K562 (cell line): ENCODE measurements around the gene WDR31. TPM values are rescaled to one million over a fixed set of nuclear protein-coding genes. Genes with fewer than 3 reads are reported as not detected.

Experiments
- BCOR ChIP-seq: fragments of 450-650 bp; IDR thresholded peaks from 2 replicates; pipeline ENCODE4 v1.6.1; 2016
- IRF2 ChIP-seq: sonication (generic); formaldehyde crosslinking; IDR thresholded peaks from 2 replicates; pipeline ENCODE4 v1.8.1; 2022; ENCODE audit warnings: mild to moderate bottlenecking, missing genetic modification reagents
- KDM2B ChIP-seq: fragments of 250-450 bp; sonication (Bioruptor Pico); IDR thresholded peaks from 2 replicates; pipeline ENCODE4 v1.8.0; 2021; ENCODE audit warnings: mild to moderate bottlenecking, moderate library complexity
- LEF1 ChIP-seq: fragments of 450-650 bp; IDR thresholded peaks from 2 replicates; pipeline ENCODE4 v1.6.1; 2016; ENCODE audit warnings: mild to moderate bottlenecking
- MAZ ChIP-seq, 2 experiments: fragments of 450-650 bp in 1 of 2; sonication (generic) in 1 of 2; formaldehyde crosslinking; IDR thresholded peaks in 1 of 2; conservative IDR thresholded peaks in 1 of 2; 2 replicates each; pipeline versions ENCODE4 v1.4.0 to v1.5.0; 2020; ENCODE audit warnings: mild to moderate bottlenecking in 1 of 2, missing genetic modification reagents in 1 of 2
- ZNF778 ChIP-seq: fragments of 450-650 bp; formaldehyde crosslinking; IDR thresholded peaks from 2 replicates; pipeline ENCODE4 v1.4.0; 2020; ENCODE audit warnings: mild to moderate bottlenecking, moderate library complexity
- polyA plus RNA-seq, 8 experiments: library from polyadenylated mRNA; depleted of rRNA in 4 of 8; stranded (reverse) in 5 of 8; unstranded in 3 of 8; fragments of >200 nt; fragmentation: Nextera tagmentation in 2 of 8; fragmentation: Illumina TruSeq in 1 of 8; extraction: Ambion mirVana in 2 of 8; extraction: Trizol in 1 of 8; gene quantifications; 2 replicates each; pipeline versions ENCODE4 v1.2.1 to v1.2.3, GENCODE V29; 2011 to 2014; ENCODE audit warnings: inconsistent platforms in 1 of 8, missing spikeins in 1 of 8
- total RNA-seq, 7 experiments: library from RNA; depleted of rRNA in 6 of 7; stranded (reverse); fragments of >200 nt in 6 of 7; fragmentation: Illumina TruSeq in 2 of 7; extraction: Trizol in 2 of 7; gene quantifications; 2 replicates each; pipeline versions ENCODE4 v1.2.1 to v1.2.3, GENCODE V29; 2011 to 2021; ENCODE audit warnings: low replicate concordance in 1 of 7
- TF ChIP-seq, protein P1 (sequence below): sonication (generic); formaldehyde crosslinking; IDR thresholded peaks from 2 replicates; pipeline ENCODE4 v1.8.1; 2022; ENCODE audit warnings: missing genetic modification reagents
- TF ChIP-seq, protein P2 (sequence below), 2 experiments: fragments of 450-650 bp; IDR thresholded peaks; 2 replicates each; pipeline ENCODE4 v1.6.1; 2016; ENCODE audit warnings: mild to moderate bottlenecking in 2 of 2, borderline replicate concordance in 1 of 2, low read depth in 1 of 2, moderate library complexity in 1 of 2

Gene WDR31
- total and polyA plus RNA-seq, 9 of the 15 experiments (the other 6 are each of a cell fraction or from before 2014, with no cell fraction given), result 0.35 to 1.8 (median 0.95) TPM

GRCh38 chr9:113376634-113377567 lies 36.8 kb upstream of the WDR31 start, which contains the start of gene HDHD3 (continued):
- TF ChIP-seq, protein P1, sequence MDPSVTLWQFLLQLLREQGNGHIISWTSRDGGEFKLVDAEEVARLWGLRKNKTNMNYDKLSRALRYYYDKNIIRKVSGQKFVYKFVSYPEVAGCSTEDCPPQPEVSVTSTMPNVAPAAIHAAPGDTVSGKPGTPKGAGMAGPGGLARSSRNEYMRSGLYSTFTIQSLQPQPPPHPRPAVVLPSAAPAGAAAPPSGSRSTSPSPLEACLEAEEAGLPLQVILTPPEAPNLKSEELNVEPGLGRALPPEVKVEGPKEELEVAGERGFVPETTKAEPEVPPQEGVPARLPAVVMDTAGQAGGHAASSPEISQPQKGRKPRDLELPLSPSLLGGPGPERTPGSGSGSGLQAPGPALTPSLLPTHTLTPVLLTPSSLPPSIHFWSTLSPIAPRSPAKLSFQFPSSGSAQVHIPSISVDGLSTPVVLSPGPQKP (CRISPR knock-in tag), result no peak
- TF ChIP-seq MAZ (CRISPR knock-in tag; conservative IDR thresholded peaks at IDR 0.05 in 1 of 2, IDR thresholded peaks at IDR 0.05 in 1 of 2), result peak; percentile 21 to 73; a peak in 2 of 4 replicates
- no peak for TF ChIP-seq ZNF778 (CRISPR knock-in tag)
- no peak for TF ChIP-seq IRF2
- peak; percentile 79; the same call in 1 of the 2 replicates for TF ChIP-seq KDM2B
- no peak for TF ChIP-seq LEF1
- TF ChIP-seq BCOR, result no peak
- TF ChIP-seq, protein P2, sequence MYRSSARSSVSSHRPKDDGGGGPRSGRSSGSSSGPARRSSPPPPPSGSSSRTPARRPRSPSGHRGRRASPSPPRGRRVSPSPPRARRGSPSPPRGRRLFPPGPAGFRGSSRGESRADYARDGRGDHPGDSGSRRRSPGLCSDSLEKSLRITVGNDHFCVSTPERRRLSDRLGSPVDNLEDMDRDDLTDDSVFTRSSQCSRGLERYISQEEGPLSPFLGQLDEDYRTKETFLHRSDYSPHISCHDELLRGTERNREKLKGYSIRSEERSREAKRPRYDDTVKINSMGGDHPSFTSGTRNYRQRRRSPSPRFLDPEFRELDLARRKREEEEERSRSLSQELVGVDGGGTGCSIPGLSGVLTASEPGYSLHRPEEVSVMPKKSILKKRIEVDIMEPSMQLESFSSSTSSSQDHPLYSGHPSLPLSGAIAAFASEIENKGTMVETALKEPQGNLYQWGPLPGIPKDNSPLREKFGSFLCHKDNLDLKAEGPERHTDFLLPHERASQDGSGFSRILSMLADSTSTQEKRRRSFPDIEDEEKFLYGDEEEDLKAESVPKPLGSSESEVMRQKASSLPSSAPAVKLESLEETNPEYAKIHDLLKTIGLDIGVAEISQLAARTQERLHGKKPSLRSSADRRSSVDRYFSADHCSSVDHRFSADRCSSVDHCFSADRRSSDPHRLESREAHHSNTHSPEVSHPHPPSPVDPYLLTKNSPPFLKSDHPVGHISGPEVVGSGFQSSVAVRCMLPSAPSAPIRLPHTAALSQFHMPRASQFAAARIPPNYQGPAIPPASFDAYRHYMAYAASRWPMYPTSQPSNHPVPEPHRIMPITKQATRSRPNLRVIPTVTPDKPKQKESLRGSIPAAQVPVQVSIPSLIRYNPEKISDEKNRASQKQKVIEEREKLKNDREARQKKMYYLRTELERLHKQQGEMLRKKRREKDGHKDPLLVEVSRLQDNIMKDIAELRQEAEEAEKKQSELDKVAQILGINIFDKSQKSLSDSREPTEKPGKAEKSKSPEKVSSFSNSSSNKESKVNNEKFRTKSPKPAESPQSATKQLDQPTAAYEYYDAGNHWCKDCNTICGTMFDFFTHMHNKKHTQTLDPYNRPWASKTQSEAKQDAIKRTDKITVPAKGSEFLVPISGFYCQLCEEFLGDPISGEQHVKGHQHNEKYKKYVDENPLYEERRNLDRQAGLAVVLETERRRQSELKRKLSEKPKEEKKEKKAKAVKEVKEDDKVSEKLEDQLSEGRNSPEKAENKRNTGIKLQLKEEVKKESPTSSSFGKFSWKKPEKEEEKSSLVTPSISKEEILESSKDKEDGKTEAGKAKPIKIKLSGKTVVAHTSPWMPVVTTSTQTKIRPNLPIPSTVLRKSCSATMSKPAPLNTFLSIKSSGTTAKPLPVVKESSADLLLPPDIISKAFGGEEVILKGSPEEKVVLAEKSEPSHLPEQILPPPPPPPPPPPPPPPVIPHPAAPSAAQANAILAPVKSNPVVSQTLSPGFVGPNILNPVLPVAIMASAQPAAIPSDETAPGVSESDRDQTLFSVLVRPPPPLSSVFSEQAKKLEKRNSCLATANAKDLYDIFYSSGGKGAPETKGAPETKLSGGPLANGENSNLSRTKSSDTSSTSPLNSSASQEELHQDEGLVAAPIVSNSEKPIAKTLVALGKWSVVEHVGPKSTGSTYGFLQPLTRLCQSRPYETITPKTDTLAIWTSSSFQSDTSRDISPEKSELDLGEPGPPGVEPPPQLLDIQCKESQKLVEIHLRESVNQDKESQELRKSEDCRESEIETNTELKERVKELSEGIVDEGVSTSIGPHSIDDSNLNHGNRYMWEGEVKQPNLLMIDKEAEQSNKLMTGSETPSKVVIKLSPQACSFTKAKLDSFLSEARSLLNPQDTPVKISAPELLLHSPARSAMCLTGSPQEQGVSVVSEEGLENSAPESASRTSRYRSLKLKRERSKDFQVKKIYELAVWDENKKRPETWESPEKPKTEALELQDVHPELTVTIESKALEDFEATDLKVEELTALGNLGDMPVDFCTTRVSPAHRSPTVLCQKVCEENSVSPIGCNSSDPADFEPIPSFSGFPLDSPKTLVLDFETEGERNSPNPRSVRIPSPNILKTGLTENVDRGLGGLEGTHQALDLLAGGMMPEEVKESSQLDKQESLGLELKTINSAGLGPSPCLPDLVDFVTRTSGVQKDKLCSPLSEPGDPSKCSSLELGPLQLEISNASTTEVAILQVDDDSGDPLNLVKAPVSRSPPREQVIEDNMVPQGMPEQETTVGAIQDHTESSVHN (IDR thresholded peaks at IDR 0.05; ENCODE audit: borderline replicate concordance in 1 of 2, low read depth in 1 of 2), result no peak
